ENCODE data around the gene DAZAP1.

- no peak for TF ChIP-seq TOX (CRISPR knock-in tag; IDR thresholded peaks at IDR 0.05; ENCODE audit: borderline replicate concordance)
- no peak for TF ChIP-seq ZNF565 (CRISPR knock-in tag; conservative IDR thresholded peaks at IDR 0.05; ENCODE audit: low read depth)
- TF ChIP-seq CSDC2 (CRISPR knock-in tag; IDR thresholded peaks at IDR 0.05) = no peak
- no peak for TF ChIP-seq ZFP30 (CRISPR knock-in tag; IDR thresholded peaks at IDR 0.05)
- no peak for TF ChIP-seq RARB (CRISPR knock-in tag; IDR thresholded peaks at IDR 0.05)
- no peak for TF ChIP-seq OSR1 (CRISPR knock-in tag; IDR thresholded peaks at IDR 0.05)
- no peak for TF ChIP-seq ZNF70 (CRISPR knock-in tag; IDR thresholded peaks at IDR 0.05)
Observed at GRCh38 chr19:1434040-1434366, 26.6 kb downstream of the DAZAP1 start.
